ENCODE measurements around the gene PLEKHG4B. TPM values are rescaled to one million over a fixed set of nuclear protein-coding genes. Genes with fewer than 3 reads are reported as not detected.

PLEKHG4B gene
- total and polyA plus RNA-seq, 2 of the 4 experiments (the other 2 are of a cell fraction), result 1.1 TPM

DNA sequence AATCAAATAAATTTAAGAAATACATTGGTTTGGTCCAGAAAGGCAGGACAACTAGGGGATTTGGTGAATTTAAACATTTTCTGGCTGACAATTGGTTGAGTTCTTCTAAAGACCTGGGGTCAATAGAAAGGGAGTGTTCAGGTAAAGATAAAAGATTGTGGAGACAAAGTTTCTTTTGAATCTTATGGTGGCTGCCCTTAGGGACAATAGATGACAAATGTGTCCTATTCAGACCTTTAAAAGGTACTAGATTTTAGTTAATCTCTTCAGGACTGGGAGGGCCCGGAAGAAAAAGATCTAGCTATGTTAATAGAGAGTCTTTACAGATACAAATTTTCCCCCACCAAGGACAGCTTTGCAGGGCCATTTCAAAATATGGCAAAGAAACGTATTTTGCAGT is 35.9 kb downstream of the PLEKHG4B start:
- intact Hi-C loops (cut with micrococcal nuclease) (no loop called here), dilution Hi-C loops (cut with HindIII; ENCODE audit: low sequenced_read_pairs, unreplicated experiment) (no loop called here), in situ Hi-C loops (cut with MboI; ENCODE audit: low sequenced_read_pairs) (no loop called here)
- Histone ChIP-seq H2AK5ac (ENCODE audit: low read depth, low read length) (no peak overlapping the region), H4K5ac (ENCODE audit: low read depth, low read length) (no peak overlapping the region), H3K56ac (ENCODE audit: extremely low read depth, insufficient read depth, low read length) (no peak overlapping the region), H3K4me1 (ENCODE audit: control insufficient read depth, insufficient read depth, low read length) (peaks cover 5% of the 10 kb centered on the region; the same call in 1 of the 2 replicates), H2BK120ac (ENCODE audit: low read depth, low read length) (no peak overlapping the region), H3K4me2 (ENCODE audit: low read depth, low read length) (no peak overlapping the region), H2BK20ac (ENCODE audit: low read depth, low read length) (no peak overlapping the region), H3K18ac (ENCODE audit: low read depth, low read length) (no peak overlapping the region), H2BK5ac (ENCODE audit: low read depth, low read length, poor library complexity, severe bottlenecking) (no peak overlapping the region), H3K79me1 (ENCODE audit: low read depth in 1 of 2, low read length in 2 of 2) (no peaks in the 10 kb centered on the region), H3K4me3 (ENCODE audit: insufficient read depth, low read depth, low read length) (no peak overlapping the region), H3K9ac (ENCODE audit: low read depth, low read length) (no peak overlapping the region), H4K8ac (ENCODE audit: low read depth in 2 of 2, low read length in 2 of 2) (no peak overlapping the region), H3K4ac (ENCODE audit: low read depth, low read length) (no peak overlapping the region), H2AK9ac (replicated peaks; ENCODE audit: low read depth, low read length, poor library complexity) (no peak overlapping the region), H4K20me1 (ENCODE audit: insufficient read depth, low read length) (no peaks in the 10 kb centered on the region), H4K91ac (ENCODE audit: insufficient read depth, low read depth, low read length) (no peak overlapping the region), H3K36me3 (ENCODE audit: control insufficient read depth, insufficient read depth, low read length) (no peaks in the 10 kb centered on the region), H3K14ac (replicated peaks; ENCODE audit: low read depth, low read length) (no peak overlapping the region), H3K27me3 (ENCODE audit: control insufficient read depth, insufficient read depth, low read length) (peaks cover 2% of the 10 kb centered on the region; the same call in 1 of the 2 replicates), H2AFZ (replicated peaks; ENCODE audit: low read length, poor library complexity) (no peak overlapping the region), H3K9me1 (ENCODE audit: insufficient read depth, low read length) (peaks cover 3% of the 10 kb centered on the region; the same call in 1 of the 2 replicates), H3K9me3 (ENCODE audit: control insufficient read depth, insufficient read depth, low read length) (peaks cover 3% of the 10 kb centered on the region; the same call in 1 of the 2 replicates), H3K27ac (ENCODE audit: insufficient read depth, low read length) (no peak overlapping the region), H3K23ac (ENCODE audit: low read depth, low read length) (no peak overlapping the region), H2BK15ac (ENCODE audit: low read depth, low read length) (no peak overlapping the region)
- DNase-seq (no peak), ATAC-seq (ENCODE audit: low read depth) (no peak)
- ChIA-PET POLR2A (ENCODE audit: unreplicated experiment) (no interaction called here), CTCF (no interaction called here)
- no CpG with 5 or more reads among the region's 2 CpGs for WGBS, 2 experiments (ENCODE audit: extremely low coverage in 2 of 2, insufficient read length in 1 of 2)
- BruUV-seq (replicated peaks), result no TSS peak
- TF ChIP-seq, protein P1, sequence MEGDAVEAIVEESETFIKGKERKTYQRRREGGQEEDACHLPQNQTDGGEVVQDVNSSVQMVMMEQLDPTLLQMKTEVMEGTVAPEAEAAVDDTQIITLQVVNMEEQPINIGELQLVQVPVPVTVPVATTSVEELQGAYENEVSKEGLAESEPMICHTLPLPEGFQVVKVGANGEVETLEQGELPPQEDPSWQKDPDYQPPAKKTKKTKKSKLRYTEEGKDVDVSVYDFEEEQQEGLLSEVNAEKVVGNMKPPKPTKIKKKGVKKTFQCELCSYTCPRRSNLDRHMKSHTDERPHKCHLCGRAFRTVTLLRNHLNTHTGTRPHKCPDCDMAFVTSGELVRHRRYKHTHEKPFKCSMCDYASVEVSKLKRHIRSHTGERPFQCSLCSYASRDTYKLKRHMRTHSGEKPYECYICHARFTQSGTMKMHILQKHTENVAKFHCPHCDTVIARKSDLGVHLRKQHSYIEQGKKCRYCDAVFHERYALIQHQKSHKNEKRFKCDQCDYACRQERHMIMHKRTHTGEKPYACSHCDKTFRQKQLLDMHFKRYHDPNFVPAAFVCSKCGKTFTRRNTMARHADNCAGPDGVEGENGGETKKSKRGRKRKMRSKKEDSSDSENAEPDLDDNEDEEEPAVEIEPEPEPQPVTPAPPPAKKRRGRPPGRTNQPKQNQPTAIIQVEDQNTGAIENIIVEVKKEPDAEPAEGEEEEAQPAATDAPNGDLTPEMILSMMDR (conservative IDR thresholded peaks at IDR 0.05; ENCODE audit: low read depth, low read length), result no peak
- TF ChIP-seq MXI1 (IDR thresholded peaks at IDR 0.05; ENCODE audit: borderline replicate concordance, low read depth, low read length), result no peak
- TF ChIP-seq FOS (IDR thresholded peaks at IDR 0.05; ENCODE audit: low read depth, low read length), result no peak
- TF ChIP-seq NFE2L2 (IDR thresholded peaks at IDR 0.05; ENCODE audit: low read depth, low read length), result no peak
- TF ChIP-seq BHLHE40 (IDR thresholded peaks at IDR 0.05; ENCODE audit: low read depth, low read length), result no peak
- no peak for TF ChIP-seq MAFK (IDR thresholded peaks at IDR 0.05; ENCODE audit: low read depth, low read length)
- no peak for TF ChIP-seq RCOR1 (IDR thresholded peaks at IDR 0.05; ENCODE audit: insufficient replicate concordance, low read length)
- TF ChIP-seq SMC3 (IDR thresholded peaks at IDR 0.05; ENCODE audit: low read depth, low read length), result no peak
- TF ChIP-seq RAD21 (IDR thresholded peaks at IDR 0.05; ENCODE audit: low read length), result no peak
- no peak for TF ChIP-seq RFX5 (IDR thresholded peaks at IDR 0.05; ENCODE audit: low read depth, low read length)
- no peak for TF ChIP-seq MAZ (IDR thresholded peaks at IDR 0.05; ENCODE audit: borderline replicate concordance, low read depth, low read length)
- no peak for TF ChIP-seq CHD1 (IDR thresholded peaks at IDR 0.05; ENCODE audit: low read depth, low read length)
- TF ChIP-seq, protein P2, sequence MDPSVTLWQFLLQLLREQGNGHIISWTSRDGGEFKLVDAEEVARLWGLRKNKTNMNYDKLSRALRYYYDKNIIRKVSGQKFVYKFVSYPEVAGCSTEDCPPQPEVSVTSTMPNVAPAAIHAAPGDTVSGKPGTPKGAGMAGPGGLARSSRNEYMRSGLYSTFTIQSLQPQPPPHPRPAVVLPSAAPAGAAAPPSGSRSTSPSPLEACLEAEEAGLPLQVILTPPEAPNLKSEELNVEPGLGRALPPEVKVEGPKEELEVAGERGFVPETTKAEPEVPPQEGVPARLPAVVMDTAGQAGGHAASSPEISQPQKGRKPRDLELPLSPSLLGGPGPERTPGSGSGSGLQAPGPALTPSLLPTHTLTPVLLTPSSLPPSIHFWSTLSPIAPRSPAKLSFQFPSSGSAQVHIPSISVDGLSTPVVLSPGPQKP (IDR thresholded peaks at IDR 0.05; ENCODE audit: borderline replicate concordance, low read depth, low read length), result no peak
- TF ChIP-seq USF2 (IDR thresholded peaks at IDR 0.05; ENCODE audit: low read depth, low read length), result no peak
- no peak for TF ChIP-seq POLR2A (IDR thresholded peaks at IDR 0.05; ENCODE audit: low read depth, low read length)
- no peak for TF ChIP-seq CEBPB (IDR thresholded peaks at IDR 0.05; ENCODE audit: low read depth, low read length)

Measured in IMR-90 (cell line).